GM21529 (cell line): ENCODE results near the gene WIZ.

Experiments
- ATAC-seq: cut with Tn5 transposase; IDR thresholded peaks from one replicate; pipeline ENCODE4 v1.9.1; 2021; ENCODE audit not compliant: unreplicated experiment

Gene WIZ

DNA sequence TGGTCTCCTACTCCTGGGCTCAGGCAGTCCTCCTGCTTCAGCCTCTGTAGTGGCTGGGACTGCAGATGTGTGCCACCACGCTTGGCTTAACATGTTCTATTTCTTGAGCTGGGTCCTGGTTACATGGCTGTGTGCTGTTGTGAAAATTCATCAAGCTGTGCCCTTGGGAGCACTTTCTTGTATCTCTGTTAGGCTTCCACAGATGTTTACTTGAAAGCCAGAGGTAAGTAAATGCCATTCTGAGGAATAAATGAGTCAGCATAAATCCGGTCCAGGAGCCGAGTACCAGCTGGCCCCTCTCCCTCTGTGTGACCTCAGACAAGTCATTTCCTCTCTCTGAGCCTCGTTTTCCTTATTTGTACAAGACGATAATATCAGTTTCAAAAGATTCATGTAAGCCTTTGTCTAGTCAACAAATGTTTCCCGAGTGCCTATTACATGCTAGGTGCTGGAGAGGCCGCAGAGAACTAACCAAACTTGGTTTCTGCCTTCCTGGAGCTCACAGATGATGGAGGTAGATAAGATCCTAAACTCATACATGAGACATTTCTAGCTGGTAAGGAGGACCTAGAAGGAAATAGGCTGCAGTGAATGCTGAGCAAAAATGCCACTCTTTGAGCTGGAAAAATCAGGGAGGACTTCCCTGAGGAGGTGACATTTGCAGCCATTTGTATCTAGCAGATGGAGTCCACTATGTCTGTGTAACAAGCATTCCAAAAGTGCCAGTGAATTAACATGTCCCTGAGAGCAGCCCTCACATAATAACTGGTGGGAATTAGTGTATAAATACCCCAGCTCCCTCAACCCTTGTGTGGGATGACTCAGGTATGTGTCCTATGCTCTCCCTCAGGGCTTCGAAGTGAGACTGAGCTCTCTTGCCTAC, 17.3 kb upstream of the WIZ start:
- ATAC-seq = peak; percentile 52

DNA sequence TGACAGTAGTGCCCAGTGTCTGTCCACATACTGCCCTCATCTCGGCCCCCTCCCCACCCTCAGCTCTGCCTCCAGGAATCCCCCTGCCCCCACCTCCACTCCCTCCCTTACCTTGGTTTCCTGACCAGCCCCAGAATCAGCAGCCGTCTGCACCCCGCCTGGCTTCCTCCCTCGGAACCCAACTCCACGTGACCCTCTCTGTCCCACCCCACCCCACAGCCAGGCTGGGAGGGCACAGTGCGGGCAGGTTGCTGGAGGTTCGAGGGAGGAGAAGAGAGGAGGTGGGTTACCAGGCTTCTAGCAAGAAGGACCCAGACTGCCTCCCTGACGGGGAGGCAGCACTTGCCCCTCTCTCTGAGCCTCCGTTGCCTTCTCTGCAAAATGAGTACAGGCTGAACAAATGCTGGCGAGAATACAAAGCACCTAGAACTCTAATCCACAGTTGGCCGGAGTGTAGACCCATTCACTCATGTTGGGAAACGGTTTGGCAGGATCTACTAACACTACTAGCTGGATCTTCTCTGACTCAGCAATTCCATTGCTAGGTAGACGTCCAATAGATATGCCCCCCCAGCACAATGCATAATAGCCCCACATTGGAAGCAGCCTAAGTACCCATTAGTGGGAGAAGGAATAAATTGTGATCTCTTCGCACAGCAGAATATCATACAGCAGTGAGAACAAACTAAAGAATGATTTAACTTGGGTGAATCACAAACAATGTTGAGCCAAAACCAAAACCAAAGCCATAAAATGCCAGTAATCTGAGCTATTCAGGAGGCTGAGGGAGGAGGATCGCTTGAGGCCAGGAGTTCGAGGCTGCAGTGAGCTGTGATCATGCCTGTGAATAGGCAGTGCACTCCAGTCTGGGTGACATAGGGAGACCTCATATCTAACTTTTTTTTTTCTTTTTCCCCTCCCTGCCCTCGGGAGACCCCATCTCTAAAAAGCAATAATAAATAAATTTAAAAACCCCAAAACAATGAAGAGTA, 14.9 kb upstream of the WIZ start, which contains the start of gene RASAL3:
RASAL3 (minus strand) TSS at position 151 of the 992 bp plus-strand sequence. CDS start 186 bp downstream, outside the sequence.
- peak; percentile 33 for ATAC-seq

DNA sequence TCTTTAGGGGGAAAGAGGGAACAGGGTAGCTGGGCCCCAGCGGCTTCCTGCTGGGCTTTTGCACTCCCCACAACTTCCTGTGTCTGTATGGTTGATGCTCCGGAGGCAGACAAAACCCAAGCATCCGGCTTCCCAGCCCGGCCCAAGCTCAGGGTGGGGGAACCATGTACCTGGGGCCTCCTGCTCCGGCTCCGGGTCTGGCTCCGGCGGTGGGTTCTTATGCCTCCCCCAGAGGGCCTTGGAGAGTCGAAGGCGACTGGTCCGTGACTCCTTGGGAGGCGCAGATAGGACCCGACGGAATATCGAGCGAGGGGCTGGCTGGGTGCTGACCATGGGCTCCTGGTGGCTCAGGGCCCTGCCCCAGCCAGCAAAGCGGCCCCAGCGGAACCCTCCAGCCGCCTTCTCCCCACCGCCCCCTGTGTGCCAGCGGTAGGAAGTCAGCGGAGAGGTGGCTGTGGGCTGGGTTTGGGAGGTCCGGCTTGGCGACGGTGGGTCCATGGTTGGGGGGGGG, 14.2 kb upstream of the WIZ start:
- peak; percentile 51 for ATAC-seq

DNA sequence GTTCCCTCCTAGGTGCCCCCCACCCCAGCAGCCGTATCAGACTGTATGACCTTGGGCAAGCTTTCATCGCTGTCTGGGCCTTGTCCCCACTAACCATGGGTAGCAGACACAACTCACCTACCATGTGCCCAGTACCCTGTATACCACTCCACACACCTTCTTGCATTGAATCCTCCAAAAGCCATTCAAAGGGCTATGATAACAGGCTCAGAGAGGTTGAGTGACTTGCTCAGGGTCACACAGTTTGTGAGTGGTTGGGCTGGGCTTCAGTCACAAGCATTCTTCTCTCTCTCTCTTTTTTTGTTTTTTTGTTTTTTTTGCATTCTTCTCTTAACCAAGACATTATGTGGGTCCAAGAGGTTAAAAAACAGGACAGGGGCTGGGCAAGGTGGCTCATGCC, 11.9 kb upstream of the WIZ start:
- ATAC-seq = no peak

DNA sequence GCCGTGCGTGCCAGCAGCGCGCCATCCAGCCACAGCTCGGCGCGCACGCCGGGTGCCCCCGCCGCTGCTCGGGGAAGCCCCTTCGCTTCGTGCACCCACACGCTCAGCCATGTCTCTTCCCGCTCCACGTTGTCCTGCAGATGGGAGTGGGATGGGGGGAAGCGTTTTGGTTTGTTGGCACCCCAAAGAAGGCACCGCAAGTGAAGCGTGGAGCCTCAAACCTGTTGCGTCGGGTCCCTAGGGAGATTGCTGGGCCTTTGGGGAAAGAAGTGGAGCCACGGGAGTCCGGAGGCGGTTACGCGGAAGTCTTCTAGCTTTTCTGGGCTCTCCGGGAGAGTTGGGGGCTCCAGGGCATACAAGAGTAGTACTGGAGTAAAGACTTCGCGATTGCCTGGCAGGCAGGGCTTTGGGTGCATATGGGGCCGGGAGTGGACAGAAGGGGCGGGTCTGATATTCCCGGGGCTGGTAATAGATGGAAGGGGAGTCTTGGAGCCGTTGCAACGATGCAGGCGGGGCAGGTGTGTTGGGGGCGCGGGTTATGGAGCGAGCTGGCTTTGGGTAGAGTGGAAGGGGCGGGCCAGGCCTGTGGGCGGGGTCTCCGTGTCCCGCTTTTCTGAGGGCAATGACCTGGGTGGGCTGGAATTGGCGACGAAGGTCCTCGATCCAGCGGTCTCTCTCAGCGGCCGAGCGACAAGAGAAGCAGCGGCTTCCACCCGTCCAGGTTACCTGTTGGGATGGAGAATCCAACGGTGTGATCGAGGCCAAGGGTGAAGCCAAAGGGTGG, 8.1 kb upstream of the WIZ start:
- no peak for ATAC-seq

DNA sequence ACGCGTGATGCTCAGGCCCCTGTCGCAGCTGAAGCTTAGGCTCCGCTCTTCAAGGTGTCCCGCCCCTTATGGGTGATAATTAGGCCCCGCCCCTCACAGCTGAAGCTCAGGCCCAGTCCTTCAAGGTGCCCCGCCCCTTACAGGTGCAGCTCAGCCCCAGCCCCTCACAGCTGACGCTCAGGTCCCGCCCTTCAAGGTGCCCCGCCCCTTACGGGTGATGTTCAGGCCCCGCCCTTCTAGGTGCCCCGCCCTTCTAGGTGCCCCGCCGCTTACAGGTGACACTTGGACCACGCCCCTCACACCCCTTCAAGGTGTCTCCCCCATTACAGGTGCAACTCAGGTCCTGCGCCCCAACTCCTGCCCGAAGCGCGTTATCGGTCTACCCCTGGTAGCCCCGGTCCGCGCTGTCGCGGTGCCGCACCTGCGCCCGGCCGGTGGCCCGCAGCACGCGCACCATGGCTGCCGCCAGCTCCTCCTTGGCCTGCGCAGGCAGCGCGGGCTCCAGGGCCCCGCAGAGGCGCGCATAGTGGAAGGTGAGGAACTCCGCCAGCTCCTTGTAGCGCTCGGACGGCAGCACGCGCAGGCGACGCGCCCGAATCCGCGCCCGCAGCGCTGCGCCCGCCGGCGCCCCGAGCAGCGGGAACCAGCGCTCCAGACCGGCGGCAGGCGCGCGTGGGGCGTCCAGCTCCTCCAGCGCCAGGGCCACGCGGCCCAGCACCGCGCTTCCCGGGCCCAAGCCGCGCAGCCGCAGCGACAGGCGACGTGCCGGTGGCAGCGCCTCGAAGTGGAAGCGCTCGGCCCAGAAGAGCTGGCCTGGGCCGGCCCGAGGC, 7.3 kb upstream of the WIZ start:
- no peak for ATAC-seq

DNA sequence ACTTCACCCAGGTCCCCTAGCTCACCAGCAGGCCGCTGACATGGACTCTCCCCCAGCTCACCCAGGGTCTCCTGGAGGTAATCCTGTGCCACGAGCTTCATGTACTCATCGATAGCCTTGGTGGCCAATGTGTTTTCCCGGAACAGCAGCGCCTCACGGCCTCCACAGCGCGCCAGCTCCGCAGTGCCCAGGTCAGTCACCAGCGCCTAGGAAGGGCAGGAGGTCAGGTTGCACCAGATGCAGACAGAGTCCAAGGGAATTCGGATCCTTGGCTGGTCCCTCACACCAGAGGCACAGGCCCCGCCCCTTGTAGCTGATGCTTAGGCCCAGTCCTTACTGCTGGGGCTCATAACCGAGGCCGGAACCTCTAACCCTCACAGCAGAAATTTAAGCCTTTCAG, 6.7 kb upstream of the WIZ start:
- no peak for ATAC-seq

DNA sequence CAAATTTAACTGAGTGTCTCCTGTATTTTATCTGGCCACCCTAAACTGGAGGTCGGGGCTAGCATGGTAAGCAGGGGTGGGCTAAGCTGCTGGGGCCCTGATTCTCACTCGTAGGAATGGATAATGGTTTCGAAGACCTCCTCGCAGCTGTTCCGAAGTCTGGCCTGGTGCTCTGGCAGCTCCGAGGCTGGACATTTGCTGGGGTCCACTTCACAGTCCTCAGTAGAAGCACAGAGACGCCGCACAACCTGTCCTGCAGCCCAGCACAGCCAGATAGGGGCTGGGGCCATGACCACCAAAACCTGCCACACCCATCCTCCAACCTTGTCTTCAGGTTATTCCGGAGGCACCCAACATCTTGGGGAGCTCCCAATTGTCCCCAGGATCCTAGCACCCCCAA, 6.2 kb upstream of the WIZ start:
- ATAC-seq = no peak

DNA sequence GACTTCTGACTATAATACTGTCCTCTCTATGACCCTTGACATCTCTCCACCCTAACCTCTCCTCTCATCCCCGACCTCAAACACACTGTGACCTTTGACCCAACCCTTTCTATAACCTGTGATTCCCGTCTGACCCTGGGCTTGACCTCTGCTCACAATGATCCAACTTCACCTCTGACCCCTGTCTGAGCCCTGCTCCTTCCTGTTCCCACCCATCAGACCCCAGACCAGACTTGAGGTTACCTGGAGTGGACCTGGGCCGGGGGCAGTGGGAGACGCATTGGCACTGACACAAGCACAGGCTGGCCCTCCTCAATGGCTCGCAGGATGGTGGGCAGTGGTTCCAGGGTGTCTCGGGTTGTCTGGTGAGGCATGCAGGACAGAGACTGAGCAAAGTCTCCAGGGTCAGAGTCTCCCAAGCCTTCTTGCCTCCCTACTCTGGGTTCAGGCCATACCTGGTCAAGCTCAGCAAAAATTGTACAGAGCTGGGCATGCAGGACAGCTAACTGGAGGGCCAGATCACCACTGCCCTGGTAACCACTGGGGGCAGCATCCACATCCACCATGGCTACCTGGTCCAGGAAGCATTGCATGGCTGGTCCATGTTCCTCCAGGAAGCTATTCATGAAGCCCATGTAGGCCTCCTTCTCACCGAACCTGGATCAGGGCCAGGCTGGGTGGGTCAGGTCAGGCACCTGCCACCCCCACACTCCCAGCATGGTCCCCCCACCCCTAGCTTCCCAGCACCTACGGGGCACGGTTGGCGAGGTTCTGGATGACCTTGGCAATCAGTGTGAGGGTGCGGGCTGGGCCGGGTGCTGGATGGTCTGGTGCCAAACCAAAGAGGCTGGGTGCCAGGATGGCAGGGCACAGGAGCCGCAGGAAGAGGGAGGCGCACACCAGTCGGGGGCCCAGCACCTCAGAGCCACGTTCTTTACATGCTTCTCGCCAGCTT, 4.4 kb upstream of the WIZ start:
- ATAC-seq = no peak

DNA sequence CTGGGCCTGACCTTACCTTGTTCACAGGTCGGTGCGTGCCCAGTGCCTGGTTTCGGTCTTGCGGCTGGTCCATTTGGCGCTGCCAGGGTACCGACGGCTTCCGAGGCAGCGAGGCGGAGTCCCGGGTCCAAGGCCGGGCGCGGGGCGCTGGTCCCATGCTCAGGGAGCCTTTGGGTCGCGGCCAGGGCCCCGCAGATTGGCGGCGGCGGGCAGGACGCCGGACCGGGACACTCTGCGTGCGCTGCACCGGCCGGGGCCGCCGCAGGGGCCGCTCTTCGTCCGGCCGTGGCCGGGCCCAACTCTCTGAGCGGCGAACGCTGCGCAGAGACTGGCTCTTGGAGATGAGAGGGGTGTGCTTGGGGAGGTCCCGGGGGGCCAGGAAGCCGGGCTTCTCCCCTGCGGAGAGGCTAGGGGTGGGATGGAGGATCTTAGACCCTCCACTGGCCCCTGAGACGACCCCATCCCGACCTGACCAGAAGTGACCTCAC, 3.4 kb upstream of the WIZ start:
- ATAC-seq = no peak

DNA sequence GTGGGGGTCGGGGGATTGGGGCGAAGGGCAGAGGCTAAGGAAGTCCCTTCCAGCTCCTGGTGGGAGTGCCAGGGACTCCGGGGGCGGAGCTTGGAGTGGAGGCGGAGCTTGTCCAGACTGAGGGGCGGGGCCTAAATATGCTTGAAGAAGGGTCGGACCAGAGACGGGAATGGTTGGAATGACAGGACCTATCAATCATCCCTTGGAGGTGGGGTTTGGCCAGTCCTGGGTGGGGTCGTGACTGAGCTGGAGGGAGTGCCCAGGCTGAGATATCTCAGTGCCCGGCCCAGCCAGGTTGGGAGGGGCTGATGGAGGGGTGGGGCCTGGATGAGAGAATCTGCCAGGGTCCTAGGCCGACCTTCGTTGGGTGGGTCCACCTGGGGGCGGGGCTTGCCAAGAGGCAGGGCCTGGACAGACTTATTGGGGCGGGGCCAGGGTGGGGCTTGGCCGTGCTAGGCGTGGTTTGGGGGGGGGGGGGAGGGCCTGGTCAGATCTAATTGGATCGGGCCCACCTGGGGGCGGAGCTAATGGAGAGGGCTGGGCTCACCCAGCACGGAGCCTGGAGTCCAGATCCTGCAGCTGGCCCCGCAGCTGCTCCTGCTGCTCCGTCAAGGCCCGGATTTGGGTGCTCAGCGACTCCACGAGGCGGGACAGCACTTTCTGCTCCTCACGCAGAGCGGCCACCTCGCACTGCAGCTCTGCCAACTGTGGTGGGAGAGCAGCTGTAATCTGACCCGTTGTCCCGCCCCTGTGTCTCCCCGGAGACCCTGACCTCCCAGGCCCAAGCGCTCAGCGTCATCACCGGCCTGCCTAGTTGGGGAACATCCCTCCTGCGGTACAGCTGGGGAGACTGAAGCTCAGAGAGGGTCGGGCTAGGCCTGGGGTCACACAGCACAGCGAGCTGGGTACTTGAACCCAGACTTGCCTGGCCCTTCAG, 2.6 kb upstream of the WIZ start:
- ATAC-seq = no peak

DNA sequence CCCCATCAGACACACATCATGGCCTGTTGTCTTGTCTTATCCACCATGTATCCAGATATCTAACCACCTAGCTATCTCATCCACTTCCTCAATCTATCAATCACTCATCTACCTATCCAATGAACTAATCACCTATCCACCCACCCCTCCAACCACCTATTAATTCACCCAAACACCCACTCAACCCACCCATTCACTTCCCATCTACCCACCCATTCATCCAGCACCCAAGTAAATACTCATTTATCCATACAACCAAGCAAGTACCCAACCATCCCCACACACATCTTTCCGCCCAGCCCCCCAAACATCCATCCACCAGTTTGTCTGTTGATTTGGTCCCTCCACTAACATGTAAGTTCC, 753 bp upstream of the WIZ start:
- ATAC-seq = no peak

DNA sequence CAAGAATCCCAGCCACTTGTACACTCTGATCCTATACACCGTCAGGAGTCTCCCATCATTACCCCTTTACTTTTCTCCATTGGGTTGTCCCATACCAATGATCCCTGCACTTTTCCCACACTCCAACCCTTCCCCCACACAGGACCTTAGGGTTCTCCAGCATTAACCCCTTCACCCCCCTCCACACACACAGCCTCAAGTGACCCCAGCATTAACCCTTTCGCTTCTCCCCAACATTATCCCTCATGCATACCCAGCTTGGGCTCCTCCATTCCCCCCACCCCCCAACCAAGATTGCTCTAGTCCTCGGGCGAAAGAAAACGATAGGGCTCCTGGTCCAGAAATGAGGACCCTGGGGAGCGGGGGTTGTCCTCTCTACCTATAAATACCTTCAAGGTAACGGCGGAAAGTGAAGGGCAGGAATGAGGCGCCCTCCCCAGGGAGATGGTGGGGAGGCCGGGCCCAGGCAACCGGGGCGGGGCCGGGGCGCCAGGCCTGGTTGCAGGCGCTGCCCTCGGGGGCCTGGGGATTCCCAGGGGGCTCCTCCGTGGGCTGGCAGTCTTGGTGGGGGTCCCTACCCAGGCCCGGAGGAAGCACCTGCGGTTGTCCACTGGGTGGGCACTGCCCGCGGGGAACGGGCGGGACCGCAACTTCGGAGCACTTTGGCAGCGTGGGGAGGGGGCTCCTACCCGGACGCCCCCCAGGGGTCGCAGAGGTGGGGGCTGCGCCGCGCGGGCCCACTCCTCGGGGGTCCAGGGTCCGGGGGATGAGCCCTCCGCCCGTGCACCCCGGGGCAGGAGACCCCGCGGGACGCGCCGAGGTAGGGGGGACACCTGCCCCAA, 757 bp downstream of the WIZ start:
- no peak for ATAC-seq

DNA sequence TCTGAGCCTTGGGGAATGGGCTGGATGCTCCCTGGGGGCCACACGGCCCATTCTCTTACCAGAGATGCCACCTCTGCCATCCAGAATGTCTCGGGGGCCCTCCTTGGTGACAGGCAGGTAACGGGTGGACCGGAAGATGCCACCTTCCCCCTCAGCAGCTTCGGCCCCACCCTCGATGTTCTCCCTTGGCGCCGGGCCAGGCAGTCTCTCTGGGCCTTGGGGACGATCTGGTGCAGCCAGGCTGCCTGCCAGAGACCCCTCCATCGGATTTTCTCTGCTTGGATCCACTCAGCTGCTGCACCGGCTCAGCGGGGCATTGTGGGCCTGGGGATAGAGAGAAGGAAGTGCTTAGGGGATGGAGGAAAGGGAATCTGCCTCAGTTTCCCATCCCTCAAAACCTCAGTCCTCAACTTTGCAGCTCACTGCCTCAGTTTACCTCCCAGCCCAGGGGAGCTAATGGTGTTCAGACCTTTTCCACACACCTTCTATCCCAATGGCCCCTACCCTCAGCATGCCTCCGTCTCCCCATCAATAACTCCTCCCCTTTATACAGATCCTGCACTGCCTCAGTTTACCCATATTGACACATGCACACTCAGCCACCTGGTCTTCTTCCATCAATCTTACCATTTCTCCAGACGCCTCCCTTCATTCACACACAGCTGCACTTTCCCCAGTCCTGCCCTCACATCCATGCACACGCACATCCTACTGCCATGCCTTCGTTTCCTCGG, 1.5 kb downstream of the WIZ start:
- ATAC-seq = no peak

DNA sequence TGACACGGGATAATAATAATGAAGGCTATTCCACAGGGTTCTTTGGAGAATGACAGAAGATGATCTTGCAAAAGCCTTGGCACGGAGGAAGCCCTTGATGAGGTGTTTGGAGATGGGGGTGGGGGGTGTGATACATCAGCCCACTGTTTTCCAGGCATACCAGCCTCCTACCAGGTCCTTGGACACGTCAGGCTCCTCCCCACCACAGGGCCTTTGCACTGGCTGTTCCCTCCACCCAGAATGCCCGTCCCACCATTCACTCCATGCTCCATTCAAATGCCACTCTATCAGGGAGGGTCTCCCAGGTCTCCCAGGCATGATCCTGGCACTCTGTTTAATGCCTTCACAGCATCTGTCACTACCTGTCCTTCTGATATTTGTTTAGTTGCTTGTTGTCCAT, 2.7 kb downstream of the WIZ start:
- no peak for ATAC-seq

DNA sequence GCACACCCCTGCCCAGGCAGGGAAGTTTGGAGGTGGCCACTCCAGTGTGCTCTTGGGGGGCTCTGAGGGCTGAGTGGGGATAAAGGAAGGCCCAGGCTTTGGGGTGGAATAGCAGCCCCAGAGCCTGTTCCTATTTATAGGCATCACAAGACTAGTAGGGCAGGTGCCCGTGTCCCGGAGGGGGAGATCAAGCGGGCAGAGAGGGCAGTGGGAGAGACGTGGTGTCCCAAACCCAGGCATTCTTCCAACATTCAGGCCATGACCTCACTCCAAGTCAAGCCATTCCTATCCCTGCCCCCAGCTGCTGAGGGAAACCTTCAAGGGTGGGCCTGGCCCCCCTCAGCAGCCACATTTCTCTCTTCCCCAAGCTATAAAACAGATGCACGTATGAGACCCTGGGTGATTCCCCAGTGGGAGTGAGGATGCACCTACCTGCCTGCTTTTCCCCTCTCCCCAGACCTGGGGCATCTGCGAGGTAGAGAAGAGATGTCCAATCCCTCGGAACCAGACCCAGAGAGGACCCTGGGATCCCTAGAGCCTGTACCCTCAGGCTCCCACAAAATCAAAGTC, 3.9 kb downstream of the WIZ start:
- ATAC-seq = no peak
